Activated CD4-positive, alpha-beta T cell treated with anti-CD3 and anti-CD28 coated beads, Interleukin-10, Interleukin-2, amounts not matched to agents 100 ng/mL and 50 ng/mL, durations not matched to agents 16 hours and 8 hours (primary cell): ENCODE measurements around the gene LRRD1.
A peak's percentile ranks its signal among the peaks of the same experiment; 100 is the strongest.
"Not testable (repeated sequence)": the region's sequence is repeated elsewhere in the genome, so short reads cannot be mapped to it uniquely, and the experiment has no call there.

Experiments
- DNase-seq: peaks from one replicate; pipeline ENCODE4 v3.0.0-alpha.2; 2020

LRRD1 gene

GRCh38 chr7:92137557-92137956 is 41.4 kb downstream of the LRRD1 start:
- DNase-seq = no peak

GRCh38 chr7:92135052-92135889 is 43.7 kb downstream of the LRRD1 start:
- peak; percentile 16 for DNase-seq

GRCh38 chr7:92134271-92135051 is 44.5 kb downstream of the LRRD1 start, which contains the start of gene CYP51A1:
TSS of gene CYP51A1 (minus strand) at chr7:92134477. CDS start at chr7:92134364, 113 bp downstream.
- DNase-seq = peak; percentile 93

- DNase-seq = peak; percentile 69
Observed at GRCh38 chr7:92133737-92134270, 45.1 kb downstream of the LRRD1 start.

GRCh38 chr7:92133133-92133736 is 45.7 kb downstream of the LRRD1 start:
- no peak for DNase-seq

- no peak for DNase-seq
Observed at GRCh38 chr7:92131764-92132330, 47.1 kb downstream of the LRRD1 start.

- no peak for DNase-seq
Observed at GRCh38 chr7:92131093-92131492, 47.8 kb downstream of the LRRD1 start.

- DNase-seq = no peak
Observed at GRCh38 chr7:92121681-92122080, 57.3 kb downstream of the LRRD1 start.

- no peak for DNase-seq
Observed at GRCh38 chr7:92119213-92119759, 59.7 kb downstream of the LRRD1 start.

GRCh38 chr7:92116949-92117348 is 62.0 kb downstream of the LRRD1 start:
- no peak for DNase-seq

GRCh38 chr7:92115821-92116220 is 63.1 kb downstream of the LRRD1 start:
- no peak for DNase-seq

- DNase-seq = no peak
Observed at GRCh38 chr7:92110857-92111256, 68.1 kb downstream of the LRRD1 start.

- no peak for DNase-seq
Observed at GRCh38 chr7:92108821-92109220, 70.1 kb downstream of the LRRD1 start.

GRCh38 chr7:92102862-92103261 is 76.1 kb downstream of the LRRD1 start:
- DNase-seq = not testable (repeated sequence)

- DNase-seq = no peak
Observed at GRCh38 chr7:92100534-92100933, 78.4 kb downstream of the LRRD1 start.

GRCh38 chr7:92095380-92095779 is 83.6 kb downstream of the LRRD1 start:
- no peak for DNase-seq
